GM12864 (cell line): ENCODE data around the gene HBG2.

ENCODE experiments used
- DNase-seq: peaks from one replicate; pipeline ENCODE4 v3.0.0-alpha.2; 2011; ENCODE audit warnings: low read depth
- H3K4me3 ChIP-seq: 2 replicates; pipeline ENCODE4 v1.5.1; 2011; ENCODE audit warnings: mild to moderate bottlenecking, low read depth, low read length, control low read depth
- TF ChIP-seq, protein P1 (sequence below): IDR thresholded peaks from 2 replicates; pipeline ENCODE4 v1.5.1; 2011; ENCODE audit warnings: low read depth, mild to moderate bottlenecking, moderate library complexity, low read length, control low read depth, inconsistent platforms; ENCODE audit errors: missing control alignments

The HBG2 gene

DNA sequence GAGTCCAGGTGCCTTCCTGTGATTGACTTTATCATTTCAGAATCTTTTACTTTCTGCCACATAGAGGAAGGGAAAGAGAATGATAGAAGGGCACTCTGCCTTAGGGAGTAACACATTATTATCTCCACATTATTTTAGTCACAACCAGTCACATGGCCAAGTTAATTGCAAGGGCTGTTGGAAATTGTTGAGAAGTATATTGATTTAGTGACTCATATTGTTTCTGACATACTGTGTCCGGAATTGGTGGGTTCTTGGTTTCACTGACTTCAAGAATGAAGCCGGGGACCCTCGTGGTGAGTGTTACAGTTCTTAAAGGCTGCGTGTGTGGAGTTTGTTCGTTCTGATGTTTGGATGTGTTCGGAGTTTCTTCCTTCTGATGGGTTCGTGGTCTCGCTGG lies 38.4 kb upstream of the HBG2 start:
- DNase-seq, result no peak
- TF ChIP-seq, protein P1, sequence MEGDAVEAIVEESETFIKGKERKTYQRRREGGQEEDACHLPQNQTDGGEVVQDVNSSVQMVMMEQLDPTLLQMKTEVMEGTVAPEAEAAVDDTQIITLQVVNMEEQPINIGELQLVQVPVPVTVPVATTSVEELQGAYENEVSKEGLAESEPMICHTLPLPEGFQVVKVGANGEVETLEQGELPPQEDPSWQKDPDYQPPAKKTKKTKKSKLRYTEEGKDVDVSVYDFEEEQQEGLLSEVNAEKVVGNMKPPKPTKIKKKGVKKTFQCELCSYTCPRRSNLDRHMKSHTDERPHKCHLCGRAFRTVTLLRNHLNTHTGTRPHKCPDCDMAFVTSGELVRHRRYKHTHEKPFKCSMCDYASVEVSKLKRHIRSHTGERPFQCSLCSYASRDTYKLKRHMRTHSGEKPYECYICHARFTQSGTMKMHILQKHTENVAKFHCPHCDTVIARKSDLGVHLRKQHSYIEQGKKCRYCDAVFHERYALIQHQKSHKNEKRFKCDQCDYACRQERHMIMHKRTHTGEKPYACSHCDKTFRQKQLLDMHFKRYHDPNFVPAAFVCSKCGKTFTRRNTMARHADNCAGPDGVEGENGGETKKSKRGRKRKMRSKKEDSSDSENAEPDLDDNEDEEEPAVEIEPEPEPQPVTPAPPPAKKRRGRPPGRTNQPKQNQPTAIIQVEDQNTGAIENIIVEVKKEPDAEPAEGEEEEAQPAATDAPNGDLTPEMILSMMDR, result no peak

DNA sequence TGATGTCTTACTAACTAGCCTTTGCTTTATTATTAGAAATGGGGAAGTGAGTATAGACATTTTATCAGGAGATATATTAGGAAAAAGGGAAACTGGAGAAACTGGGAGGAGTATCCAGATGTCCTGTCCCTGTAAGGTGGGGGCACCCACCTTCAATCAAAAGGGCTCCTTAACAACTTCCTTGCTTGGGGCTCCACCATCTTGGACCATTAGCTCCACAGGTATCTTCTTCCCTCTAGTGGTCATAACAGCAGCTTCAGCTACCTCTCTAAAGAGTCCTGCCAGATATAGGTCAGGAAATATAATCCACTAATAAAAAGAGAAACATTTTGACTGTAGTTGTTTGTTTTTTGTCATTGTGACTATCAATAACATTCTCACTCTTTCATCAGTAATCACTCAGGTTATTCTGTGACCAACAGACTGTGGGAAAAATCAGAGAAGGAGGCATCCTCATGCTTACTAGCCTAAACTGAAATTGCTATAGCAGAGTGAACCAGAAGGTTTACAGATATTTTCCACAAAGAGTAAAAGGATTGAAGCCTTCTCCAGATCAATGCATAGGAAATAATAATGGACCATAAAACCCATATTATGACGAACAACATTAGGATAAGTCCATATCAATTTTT lies 36.7 kb upstream of the HBG2 start:
- no peak for DNase-seq
- H3K4me3 ChIP-seq, result no peak overlapping the region
- TF ChIP-seq, protein P1, result peak; percentile 65

More for the DNA sequence above, 38.4 kb upstream of the HBG2 start:
- no peak overlapping the region for H3K4me3 ChIP-seq

DNA sequence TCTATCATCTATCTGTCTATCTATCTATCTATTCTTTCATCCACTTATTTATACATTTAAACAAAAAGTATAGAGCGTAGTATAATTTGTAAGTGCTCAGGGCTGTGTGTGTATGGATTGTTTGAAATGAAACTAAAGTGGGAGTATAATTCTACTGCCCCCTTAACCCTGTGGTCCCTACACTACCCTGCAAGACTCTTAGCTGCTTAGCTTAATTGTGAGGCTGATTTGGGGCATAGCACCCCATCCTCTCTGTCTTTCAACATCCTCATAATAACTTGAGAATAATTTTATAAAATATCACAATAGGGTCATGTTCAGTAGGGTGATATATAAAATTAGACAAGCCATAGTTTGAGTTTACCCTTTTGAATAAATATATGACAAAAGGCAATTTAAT lies 35.5 kb upstream of the HBG2 start:
- no peak overlapping the region for H3K4me3 ChIP-seq
- TF ChIP-seq, protein P1, result no peak
- no peak for DNase-seq

DNA sequence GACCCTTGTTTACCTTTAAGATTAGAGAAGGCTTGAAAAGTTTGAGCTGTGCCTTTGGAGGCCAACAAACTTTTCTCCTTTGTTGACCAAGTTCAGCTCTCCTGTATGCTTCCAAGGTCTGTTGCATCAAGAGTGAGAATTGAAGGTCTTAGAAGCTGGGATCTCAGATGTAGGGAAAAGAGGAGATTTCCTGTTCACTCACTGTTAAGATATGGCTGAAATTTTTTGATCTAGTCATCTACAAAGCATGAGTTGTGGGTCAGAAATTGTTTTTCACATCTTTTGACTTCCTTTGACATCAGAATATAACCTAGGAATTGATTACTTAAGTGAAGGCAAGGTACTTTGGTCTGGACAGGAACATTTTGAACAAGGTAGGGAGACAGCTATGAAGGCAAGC lies 35.1 kb upstream of the HBG2 start:
- TF ChIP-seq, protein P1, result no peak
- H3K4me3 ChIP-seq, result no peak overlapping the region
- DNase-seq, result no peak

DNA sequence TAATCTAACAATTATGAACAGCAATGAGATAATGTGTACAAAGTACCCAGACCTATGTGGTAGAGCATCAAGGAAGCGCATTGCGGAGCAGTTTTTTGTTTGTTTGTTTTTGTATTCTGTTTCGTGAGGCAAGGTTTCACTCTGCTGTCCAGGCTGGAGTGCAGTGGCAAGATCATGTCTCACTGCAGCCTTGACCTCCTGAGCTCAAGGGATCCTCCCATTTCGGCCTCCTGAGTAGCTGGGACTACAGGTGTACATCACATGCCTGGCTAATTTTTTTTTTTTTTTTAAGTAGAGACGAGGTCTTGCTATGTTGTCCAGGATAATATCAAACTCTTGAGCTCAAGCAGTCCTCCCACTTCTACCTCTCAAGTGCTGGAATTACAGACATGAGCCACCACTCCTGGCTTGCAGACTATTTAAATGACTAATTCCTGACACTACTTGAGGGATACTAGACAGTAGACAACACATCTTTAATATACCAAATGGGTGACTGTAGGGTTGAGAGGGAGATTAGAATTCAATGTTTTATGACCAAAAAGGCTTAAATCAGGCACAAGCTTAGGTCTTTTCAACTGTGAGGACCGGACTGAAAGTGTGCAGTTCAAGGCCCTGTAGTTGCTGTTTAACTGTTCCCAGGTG lies 34.4 kb upstream of the HBG2 start:
- TF ChIP-seq, protein P1, result no peak
- no peak overlapping the region for H3K4me3 ChIP-seq
- DNase-seq, result no peak

DNA sequence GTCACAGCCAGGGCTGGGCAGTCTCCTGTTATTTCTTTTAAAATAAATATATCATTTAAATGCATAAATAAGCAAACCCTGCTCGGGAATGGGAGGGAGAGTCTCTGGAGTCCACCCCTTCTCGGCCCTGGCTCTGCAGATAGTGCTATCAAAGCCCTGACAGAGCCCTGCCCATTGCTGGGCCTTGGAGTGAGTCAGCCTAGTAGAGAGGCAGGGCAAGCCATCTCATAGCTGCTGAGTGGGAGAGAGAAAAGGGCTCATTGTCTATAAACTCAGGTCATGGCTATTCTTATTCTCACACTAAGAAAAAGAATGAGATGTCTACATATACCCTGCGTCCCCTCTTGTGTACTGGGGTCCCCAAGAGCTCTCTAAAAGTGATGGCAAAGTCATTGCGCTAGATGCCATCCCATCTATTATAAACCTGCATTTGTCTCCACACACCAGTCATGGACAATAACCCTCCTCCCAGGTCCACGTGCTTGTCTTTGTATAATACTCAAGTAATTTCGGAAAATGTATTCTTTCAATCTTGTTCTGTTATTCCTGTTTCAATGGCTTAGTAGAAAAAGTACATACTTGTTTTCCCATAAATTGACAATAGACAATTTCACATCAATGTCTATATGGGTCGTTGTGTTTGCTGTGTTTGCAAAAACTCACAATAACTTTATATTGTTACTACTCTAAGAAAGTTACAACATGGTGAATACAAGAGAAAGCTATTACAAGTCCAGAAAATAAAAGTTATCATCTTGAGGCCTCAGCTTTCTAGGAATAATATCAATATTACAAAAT lies 33.7 kb upstream of the HBG2 start:
- no peak for DNase-seq
- TF ChIP-seq, protein P1, result no peak

DNA sequence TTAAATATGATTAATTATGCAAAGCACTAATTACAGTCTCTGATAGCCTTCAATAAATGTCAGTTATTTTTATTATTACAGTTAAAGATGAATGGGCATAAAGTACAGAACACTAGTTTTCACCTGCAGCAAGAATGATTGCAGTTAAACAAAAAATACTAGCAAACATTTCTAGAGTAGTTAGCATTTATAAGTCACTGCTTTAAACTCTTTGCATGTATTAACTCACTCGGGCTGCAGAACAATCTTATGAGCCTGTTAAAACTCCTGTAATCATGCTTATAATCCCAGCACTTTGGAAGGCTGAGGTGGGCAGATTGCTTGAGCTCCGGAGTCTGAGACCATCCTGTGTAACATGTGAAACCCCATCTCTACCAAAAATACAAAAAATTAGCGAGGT lies 32.3 kb upstream of the HBG2 start:
- no peak overlapping the region for H3K4me3 ChIP-seq
- no peak for DNase-seq
- TF ChIP-seq, protein P1, result no peak

More for the DNA sequence above, 33.7 kb upstream of the HBG2 start:
- no peak overlapping the region for H3K4me3 ChIP-seq
